GM23338 (cell line): Measurements from ENCODE around the gene WDR91.
"Not testable (repeated sequence)": the region's sequence is repeated elsewhere in the genome, so short reads cannot be mapped to it uniquely, and the experiment has no call there.

Experiments
- CTCF ChIP-seq, 2 experiments: fragments of 200-600 bp in 1 of 2; sonication (generic) in 1 of 2; conservative IDR thresholded peaks; 2 replicates each; pipeline versions ENCODE4 v1.5.1 to v1.6.1; 2016 to 2017; ENCODE audit warnings: antibody characterized with exemption in 2 of 2, low read depth in 2 of 2, mild to moderate bottlenecking in 2 of 2, moderate library complexity in 1 of 2
- EZH2 ChIP-seq: fragments of 200-600 bp; sonication (generic); IDR thresholded peaks from one replicate; pipeline ENCODE4 v1.8.0; 2017; ENCODE audit warnings: antibody characterized with exemption, mild to moderate bottlenecking, low read depth; ENCODE audit not compliant: unreplicated experiment
- JUNB ChIP-seq: IDR thresholded peaks from one replicate; pipeline ENCODE4 v1.6.1; 2016; ENCODE audit warnings: antibody characterized with exemption; ENCODE audit not compliant: unreplicated experiment
- REST ChIP-seq: IDR thresholded peaks from one replicate; pipeline ENCODE4 v1.6.1; 2018; ENCODE audit warnings: antibody characterized with exemption; ENCODE audit not compliant: unreplicated experiment

GRCh38 chr7:135173916-135174315 lies 37.4 kb downstream of the WDR91 start:
- not testable (repeated sequence) for TF ChIP-seq REST; JUNB; CTCF (conservative IDR thresholded peaks at IDR 0.05; ENCODE audit: low read depth in 2 of 2); EZH2
